DOHH2 (cell line): ENCODE data around the gene ZNF593.

Source experiments
- H3F3A ChIP-seq: fragments of 200-600 bp; sonication (generic), shearing (Covaris generic); 2 replicates; pipeline ENCODE4 v1.6.0; 2016; ENCODE audit warnings: antibody characterized with exemption, mild to moderate bottlenecking; ENCODE audit not compliant: control insufficient read depth, insufficient read depth
- H3K27ac ChIP-seq: fragments of 200-600 bp; sonication (generic); 2 replicates; pipeline ENCODE4 v1.5.1; 2014; ENCODE audit warnings: low read depth, mild to moderate bottlenecking, low read length, moderate library complexity
- H3K27me3 ChIP-seq: fragments of 200-600 bp; sonication (generic); 2 replicates; pipeline ENCODE4 v1.6.1; 2014; ENCODE audit warnings: mild to moderate bottlenecking, low read length, mixed read lengths; ENCODE audit not compliant: control insufficient read depth
- H3K36me3 ChIP-seq: fragments of 200-600 bp; sonication (generic); 2 replicates; pipeline ENCODE4 v1.6.1; 2014; ENCODE audit warnings: mild to moderate bottlenecking, low read length, moderate library complexity, mixed read lengths; ENCODE audit not compliant: control insufficient read depth
- H3K4me1 ChIP-seq: fragments of 200-600 bp; sonication (generic); 2 replicates; pipeline ENCODE4 v1.6.1; 2014; ENCODE audit warnings: mild to moderate bottlenecking, low read length, mixed read lengths; ENCODE audit not compliant: control insufficient read depth
- H3K4me2 ChIP-seq: fragments of 200-600 bp; sonication (generic); 2 replicates; pipeline ENCODE4 v1.6.0; 2014; ENCODE audit warnings: mild to moderate bottlenecking, low read length, moderate library complexity
- H3K4me3 ChIP-seq: fragments of 200-600 bp; sonication (generic); 2 replicates; pipeline ENCODE4 v1.5.1; 2014; ENCODE audit warnings: mild to moderate bottlenecking, low read length, mixed read lengths
- H3K79me2 ChIP-seq: fragments of 200-600 bp; sonication (generic); 2 replicates; pipeline ENCODE4 v1.6.1; 2014; ENCODE audit warnings: mild to moderate bottlenecking, low read length, mixed read lengths; ENCODE audit not compliant: control insufficient read depth
- H3K9me2 ChIP-seq: fragments of 200-600 bp; sonication (generic); replicated peaks from 2 replicates; pipeline ENCODE4 v1.6.1; 2014; ENCODE audit warnings: mild to moderate bottlenecking, low read length, mixed read lengths; ENCODE audit not compliant: control insufficient read depth
- H3K9me3 ChIP-seq: fragments of 200-600 bp; sonication (generic); 2 replicates; pipeline ENCODE4 v1.6.1; 2014; ENCODE audit warnings: antibody characterized with exemption, low read length, mixed read lengths; ENCODE audit not compliant: control insufficient read depth, insufficient read depth
- H4K20me1 ChIP-seq: fragments of 200-600 bp; sonication (generic); 2 replicates; pipeline ENCODE4 v1.6.0; 2014; ENCODE audit warnings: low read depth, mild to moderate bottlenecking, antibody characterized with exemption, low read length, moderate library complexity; ENCODE audit not compliant: control insufficient read depth, insufficient read depth
- EZH2phosphoT487 ChIP-seq: fragments of 200-600 bp; sonication (generic); IDR thresholded peaks from 2 replicates; pipeline ENCODE4 v1.6.1; 2017; ENCODE audit warnings: borderline replicate concordance, mild to moderate bottlenecking, antibody characterized with exemption, low read length, moderate library complexity, mixed read lengths
- TF ChIP-seq, protein P1 (sequence below): fragments of 200-600 bp; sonication (generic); IDR thresholded peaks from one replicate; pipeline ENCODE4 v1.5.1; 2014; ENCODE audit warnings: antibody characterized with exemption, mild to moderate bottlenecking, low read depth, low read length; ENCODE audit not compliant: poor library complexity, severe bottlenecking

ZNF593 gene

DNA sequence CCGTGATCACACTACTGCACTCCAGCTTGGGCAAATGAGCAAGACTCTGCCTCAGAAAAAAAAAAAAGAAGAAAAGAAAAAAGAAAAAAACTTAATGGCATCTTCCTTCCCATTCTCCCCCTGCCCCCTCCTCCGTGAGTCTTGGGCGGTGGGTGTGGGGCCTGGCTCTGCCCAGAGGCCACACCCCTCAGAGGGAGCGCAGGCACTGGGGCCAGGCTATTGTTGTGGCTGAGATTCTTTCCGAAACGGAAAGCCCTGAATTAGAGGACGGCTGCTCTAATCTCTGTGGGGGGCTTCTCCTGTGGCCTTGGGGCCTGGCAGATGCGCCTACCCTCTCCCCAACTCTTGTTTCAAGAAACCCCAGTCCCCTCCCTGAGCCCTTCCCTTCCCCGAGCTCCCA is 15.0 kb upstream of the ZNF593 start:
- no peaks in the 10 kb centered on the region for H3K36me3 ChIP-seq
- no peaks in the 10 kb centered on the region for H3K9me3 ChIP-seq
- no peak overlapping the region for H3K4me2 ChIP-seq
- TF ChIP-seq, protein P1, sequence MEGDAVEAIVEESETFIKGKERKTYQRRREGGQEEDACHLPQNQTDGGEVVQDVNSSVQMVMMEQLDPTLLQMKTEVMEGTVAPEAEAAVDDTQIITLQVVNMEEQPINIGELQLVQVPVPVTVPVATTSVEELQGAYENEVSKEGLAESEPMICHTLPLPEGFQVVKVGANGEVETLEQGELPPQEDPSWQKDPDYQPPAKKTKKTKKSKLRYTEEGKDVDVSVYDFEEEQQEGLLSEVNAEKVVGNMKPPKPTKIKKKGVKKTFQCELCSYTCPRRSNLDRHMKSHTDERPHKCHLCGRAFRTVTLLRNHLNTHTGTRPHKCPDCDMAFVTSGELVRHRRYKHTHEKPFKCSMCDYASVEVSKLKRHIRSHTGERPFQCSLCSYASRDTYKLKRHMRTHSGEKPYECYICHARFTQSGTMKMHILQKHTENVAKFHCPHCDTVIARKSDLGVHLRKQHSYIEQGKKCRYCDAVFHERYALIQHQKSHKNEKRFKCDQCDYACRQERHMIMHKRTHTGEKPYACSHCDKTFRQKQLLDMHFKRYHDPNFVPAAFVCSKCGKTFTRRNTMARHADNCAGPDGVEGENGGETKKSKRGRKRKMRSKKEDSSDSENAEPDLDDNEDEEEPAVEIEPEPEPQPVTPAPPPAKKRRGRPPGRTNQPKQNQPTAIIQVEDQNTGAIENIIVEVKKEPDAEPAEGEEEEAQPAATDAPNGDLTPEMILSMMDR: no peak
- TF ChIP-seq EZH2phosphoT487: no peak
- H3K27me3 ChIP-seq: peaks cover 61% of the 10 kb centered on the region
- H3K4me1 ChIP-seq: peaks cover 3% of the 10 kb centered on the region
- H3F3A ChIP-seq: no peaks in the 10 kb centered on the region
- no peak overlapping the region for H3K27ac ChIP-seq
- H3K4me3 ChIP-seq: no peak overlapping the region
- H3K79me2 ChIP-seq: no peaks in the 10 kb centered on the region
- no peaks in the 10 kb centered on the region for H3K9me2 ChIP-seq
- H4K20me1 ChIP-seq: no peaks in the 10 kb centered on the region; the same call in 1 of the 2 replicates

- Histone ChIP-seq H3K4me2 (no peak overlapping the region), H3F3A (no peaks in the 10 kb centered on the region), H3K9me3 (no peaks in the 10 kb centered on the region), H3K9me2 (no peaks in the 10 kb centered on the region), H3K27ac (no peak overlapping the region), H4K20me1 (no peaks in the 10 kb centered on the region), H3K36me3 (no peaks in the 10 kb centered on the region), H3K4me1 (peaks cover 4% of the 10 kb centered on the region), H3K79me2 (no peaks in the 10 kb centered on the region), H3K4me3 (no peak overlapping the region), H3K27me3 (peaks cover 56% of the 10 kb centered on the region)
- TF ChIP-seq, protein P1: no peak
- TF ChIP-seq EZH2phosphoT487: no peak
Observed at GRCh38 chr1:26155370-26156284, 14.1 kb upstream of the ZNF593 start.

GRCh38 chr1:26156285-26157038 is 13.2 kb upstream of the ZNF593 start:
- Histone ChIP-seq H4K20me1 (no peaks in the 10 kb centered on the region), H3K79me2 (no peaks in the 10 kb centered on the region), H3K4me1 (peaks cover 6% of the 10 kb centered on the region), H3K36me3 (no peaks in the 10 kb centered on the region), H3K4me2 (no peak overlapping the region), H3K4me3 (no peak overlapping the region), H3K9me2 (no peaks in the 10 kb centered on the region), H3K9me3 (no peaks in the 10 kb centered on the region), H3F3A (no peaks in the 10 kb centered on the region), H3K27me3 (peaks cover 60% of the 10 kb centered on the region), H3K27ac (no peak overlapping the region)
- no peak for TF ChIP-seq EZH2phosphoT487
- TF ChIP-seq, protein P1: no peak
